NCI-H2107 treated with DMSO at 0.1 percent for 48 hours (cell line): ENCODE results near the gene PARP12.

Experiments
- DNase-seq: peaks from one replicate; lab custom pipeline; 2025; ENCODE audit not compliant: unreplicated experiment; lab: John Stamatoyannopoulos, UW

PARP12 gene

DNA sequence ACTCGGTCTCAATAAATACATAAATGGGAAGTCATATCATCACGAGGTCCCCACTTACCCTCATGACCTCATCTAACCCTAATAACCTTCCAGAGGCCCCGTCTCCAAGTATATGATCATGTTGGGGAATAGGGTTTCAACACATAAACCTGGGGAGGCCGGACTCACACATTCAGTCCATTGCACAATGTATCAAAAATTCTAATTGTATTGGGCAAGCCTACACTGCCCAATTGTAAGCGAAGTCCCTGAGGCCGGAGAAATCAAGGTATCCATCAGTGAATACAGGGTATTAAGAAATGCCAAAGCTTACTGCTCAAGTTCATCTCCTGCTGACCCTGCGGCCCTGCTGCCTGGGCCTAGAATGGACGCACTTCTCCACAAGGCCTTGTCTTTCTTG is 69.6 kb downstream of the PARP12 start:
- DNase-seq = no peak

DNA sequence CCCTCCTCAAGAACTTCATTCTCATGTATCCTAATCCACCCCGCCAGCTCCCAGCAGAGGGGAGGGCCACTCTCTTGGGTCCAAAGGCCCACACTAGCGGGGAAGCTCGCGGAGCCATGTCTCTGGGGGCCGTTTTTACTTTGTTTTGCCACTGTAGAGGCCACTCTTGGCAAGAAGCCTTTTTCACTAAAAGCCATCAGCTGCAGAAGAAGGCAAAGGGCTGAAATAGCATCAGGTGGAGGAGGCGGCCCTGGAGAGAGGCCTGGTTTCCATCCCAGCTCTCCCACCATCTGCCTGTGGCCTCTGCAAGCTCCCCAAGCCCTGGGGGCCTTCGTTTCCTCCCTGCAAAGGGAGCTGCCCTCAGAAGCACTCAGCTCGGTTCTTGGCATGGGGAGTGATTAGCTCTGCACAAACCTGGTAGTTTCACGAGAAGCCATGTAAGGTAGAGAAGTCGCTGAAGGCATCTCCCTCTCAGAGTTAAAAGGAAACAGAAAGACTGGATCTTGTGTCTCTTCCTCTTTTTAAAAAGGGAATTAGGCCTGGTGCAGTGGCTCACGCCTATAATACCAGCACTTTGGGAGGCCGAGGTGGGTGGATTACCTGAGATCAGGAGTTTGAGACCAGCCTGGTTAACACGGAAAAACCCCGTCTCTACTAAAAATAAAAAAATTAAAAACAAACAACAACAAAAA is 70.3 kb downstream of the PARP12 start:
- no peak for DNase-seq

DNA sequence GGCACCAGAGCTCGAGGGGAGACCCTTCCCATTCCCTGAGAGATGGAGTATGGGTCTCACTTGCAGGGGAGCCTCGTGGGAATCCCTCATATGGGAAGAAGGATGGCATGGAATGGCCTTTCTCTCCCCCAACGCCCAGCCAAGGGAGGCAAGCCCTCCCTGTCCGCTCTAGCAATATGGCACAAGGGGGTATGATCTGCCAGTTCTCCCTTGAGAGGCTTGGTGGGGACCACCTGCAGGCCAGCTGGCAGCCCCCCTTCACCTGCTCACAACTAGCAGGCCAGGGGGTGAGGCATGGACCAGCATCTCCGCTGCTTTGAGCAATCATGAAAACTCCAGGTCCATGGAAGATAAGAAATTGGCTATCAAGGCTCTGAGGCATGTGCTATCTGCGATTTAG is 70.8 kb downstream of the PARP12 start:
- DNase-seq = no peak

DNA sequence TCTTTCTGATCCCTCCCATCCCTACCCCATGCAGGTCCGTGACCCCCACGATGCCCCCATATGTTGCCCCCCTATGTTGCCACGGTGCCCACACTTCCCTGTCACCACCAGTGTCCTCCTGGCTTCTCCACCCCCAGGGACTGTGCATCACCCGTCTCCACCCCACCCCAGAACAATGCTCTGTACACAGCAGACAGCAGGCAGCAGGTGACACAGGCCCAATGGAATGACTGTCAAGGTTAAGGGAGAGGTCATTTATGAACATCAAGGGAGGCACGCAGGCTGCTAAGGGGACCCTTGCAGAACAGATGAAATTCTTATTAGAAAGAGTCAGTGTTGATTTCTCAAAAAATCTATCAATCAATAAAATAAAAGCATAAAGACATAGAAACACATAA is 71.5 kb downstream of the PARP12 start:
- no peak for DNase-seq

DNA sequence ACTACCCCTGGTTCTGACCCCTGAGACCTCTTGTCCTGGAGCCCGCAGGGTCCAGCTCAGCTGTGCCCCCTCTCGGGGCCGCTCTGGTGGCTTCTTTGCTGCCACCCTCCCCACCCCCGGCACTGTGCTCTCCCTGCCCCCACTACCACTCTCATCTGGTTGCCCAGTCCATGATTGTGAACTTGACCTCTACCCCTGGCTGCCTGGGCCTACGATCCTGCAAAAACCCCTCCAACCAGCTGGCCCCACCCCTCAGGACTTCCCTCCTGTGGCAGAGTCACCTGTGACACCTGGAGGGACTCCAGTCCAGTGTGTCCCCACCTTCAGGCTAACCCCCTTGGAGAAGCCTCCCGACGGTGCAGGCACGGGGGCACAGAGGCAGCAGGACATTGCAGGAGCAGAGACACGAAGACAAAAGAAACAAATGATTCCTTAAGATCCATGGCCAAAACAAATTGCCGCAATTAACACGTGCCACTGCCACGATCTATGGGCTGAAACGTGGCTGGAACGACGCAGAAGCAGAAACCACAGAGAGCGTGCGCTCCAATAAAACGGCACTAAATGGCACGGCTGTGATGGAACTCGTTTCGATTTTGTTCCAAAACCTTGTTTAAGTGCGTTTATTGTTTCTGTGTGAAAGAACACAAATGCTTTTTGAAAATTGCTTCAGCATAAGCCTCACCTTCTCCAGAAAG is 72.0 kb downstream of the PARP12 start:
- DNase-seq = no peak

DNA sequence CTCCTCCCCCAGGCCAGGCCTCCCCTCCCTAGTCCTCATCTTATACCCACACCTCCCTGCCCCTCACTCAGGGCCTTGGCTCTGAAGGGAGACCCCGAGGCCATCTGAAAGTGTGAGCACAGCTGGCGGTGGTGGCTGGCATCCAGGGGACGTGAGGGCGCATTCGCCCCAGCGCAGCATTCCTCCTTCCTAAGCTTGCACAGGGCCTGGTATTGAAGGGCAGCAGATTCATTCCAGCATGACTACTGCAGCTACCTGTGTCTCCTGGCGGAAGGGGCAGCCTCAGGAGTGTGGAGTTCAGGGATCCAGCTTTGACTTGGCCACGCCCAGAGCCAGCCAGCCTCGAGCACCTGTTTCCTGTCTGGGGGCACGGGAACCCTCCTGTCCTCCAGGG is 72.6 kb downstream of the PARP12 start:
- DNase-seq = no peak

DNA sequence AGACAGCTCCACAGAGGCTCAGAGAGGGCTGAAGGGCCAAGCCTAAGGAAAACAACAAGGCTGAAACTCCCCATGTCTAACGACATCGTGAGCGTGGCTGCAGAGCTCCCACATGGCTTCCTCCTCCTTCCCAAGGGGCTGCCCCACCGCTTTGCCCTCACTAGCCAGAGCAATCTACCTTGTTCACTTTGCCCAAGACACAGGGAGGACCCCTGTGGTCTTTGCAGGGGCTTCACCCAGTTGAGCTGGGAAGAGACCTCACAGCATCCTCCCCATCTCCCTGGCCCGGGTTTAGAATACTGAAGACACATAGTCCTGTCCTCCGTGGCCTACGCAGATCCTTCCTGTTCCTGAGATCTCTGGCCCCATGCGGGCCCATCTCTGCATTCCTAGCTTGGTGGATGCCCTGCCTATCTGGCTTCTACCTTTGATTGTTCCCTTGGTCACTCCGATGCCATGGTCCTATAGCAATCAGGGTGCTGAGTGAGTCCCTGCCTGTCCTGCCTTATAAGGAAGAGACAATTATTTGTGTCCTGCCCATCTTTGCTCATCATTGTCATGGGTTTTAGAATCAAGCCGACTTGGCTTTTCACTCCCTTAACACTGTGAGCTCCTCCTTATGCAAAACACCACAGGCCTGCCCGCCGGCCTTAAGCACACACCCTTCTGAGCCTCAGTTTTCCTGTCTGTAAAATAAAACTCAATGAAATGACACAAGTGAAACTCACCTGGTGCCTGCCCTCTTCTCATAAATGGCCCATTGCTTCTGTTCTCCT is 73.2 kb downstream of the PARP12 start:
- DNase-seq = no peak

DNA sequence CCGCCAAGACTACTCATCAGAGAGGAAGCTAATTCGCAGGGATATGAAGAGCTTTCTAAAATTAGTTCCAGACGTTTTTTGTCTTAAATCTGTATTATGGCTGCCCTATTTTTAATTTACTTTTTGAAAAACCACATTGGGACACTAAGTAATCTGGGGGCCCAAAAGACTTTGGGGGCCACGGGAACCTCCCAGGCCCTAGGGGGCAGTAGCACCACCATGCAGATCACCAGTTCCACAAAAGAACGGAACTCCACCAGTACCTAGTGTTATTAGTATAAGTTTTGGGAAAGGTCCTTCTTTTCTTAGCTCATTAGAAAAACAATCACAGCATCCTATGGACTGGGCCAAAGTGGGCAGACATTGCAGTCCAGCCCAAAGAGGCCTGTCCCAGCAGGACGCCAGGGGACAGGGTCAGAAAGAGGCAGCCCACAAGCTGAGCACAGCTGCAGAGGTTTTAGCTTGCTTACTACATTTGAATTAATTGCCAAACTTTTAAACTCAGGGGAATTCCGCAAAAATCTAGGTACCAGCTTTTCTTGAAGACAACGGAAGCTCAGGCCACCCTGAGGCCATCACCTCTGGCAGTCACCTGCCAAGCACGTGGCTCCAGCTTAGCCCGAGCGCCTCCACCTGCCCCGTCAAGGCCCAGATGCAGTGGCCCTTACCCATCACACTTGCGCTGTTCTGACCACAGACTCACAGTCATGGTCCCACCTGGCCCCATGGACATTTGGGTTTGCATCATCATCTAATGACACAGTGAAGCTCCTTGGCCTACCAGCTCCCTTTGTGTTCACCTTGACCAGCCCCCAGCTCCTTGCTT is 74.8 kb downstream of the PARP12 start:
- DNase-seq = no peak

DNA sequence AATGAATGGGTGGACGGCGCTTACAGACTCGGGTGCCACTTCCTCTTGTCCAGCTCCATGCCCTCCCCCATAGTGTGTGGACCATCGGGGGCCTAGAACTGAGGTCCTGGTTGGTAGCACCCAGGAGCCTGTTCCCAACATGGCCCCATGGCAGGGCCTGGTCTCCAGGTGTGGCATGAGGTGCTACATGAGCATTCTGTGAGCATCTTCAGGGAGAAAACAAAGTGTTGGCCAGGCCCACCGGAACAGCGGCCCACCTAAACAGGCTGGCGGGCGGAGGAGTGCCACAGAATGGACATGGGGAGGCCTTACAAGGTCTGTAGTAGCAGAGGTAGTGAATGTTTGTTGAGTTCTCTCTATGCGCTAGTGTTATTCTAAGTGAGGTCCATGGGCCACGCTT is 76.9 kb downstream of the PARP12 start:
- DNase-seq = no peak

DNA sequence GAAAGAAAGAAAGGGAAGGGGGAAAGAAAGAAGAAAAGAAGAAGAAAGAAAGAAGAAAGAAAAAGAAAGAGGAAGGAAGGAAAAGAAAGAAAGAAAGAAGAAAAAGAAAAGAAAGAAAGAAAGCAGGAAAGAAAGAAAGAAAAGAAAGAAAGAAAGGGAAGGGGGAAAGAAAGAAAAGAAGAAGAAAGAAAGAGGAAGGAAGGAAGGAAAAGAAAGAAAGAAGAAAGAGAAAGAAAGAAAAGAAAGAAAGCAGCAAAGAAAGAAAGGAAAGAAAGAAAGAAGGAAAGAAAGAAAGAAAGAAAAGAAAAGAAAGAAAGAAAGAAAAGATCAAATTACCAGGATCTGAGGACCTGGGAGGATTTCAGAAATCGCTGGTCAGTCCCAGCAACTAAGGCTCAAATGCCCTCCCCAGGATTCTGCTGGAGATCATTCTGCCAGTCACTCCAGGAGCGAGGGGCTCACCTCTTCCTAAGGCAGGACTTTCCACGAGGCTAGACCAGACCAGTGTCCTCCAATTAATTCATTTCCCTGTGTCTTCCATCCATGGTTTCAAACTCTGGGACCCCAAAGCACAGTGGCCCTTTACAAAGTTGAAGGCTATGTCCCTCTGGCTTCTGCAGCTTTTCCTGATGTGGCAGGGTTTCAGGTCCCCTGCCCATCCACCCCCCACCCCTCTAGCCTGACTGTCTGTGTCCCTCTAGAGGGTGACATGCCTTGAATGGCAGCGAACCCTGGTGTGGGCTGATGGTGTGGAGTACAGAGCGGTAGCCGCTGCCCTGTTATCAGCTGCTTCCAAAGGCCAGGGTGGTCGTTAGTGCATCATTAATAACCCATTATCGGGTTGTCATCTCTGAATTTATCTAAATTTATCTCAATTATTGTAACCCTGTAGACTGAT is 77.9 kb downstream of the PARP12 start:
- no peak for DNase-seq

DNA sequence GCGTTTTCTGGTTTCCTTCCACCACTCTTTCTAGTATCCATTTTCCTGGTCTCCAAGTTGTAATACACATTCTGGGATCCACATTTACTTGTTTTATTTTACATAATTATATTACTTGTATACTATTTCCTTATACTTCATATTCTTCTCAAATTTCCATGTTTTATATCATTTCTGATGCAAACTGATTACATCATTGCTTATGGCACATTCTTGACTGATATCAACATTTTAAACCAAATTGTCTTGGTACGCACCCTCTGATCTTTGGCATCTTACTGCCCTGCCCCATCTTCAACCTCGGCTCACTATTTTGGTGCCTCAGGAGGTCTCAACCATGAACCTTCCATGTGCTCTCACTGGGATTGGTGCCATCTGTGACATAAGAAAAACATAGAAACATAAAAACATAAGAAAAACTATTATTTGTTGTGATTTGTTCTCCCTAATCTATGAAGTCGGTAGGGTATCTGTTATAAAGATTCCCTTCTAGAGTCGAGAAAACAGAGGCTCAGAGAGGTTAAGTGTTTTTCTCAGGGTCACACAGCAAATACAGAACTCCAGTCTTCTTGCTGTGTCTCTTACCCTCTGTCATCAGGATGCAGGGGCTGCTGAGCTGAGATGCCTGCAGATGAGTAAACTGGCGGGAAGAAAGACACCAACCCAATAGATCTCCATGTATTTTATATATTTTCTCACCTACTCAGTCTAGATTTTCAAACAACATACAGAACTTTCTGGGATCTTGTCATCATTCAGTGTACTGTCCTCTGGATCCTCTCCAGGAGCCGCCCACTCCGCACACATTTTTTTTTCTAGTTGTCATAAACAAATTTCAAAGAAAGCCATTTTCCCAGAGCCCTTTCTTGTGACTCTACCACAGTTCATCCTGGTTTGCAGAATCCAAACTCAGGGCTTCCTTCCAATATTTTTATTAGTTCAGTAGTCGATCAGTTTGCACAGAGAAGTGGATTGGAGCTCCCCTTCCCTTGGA is 79.5 kb downstream of the PARP12 start:
- no peak for DNase-seq

DNA sequence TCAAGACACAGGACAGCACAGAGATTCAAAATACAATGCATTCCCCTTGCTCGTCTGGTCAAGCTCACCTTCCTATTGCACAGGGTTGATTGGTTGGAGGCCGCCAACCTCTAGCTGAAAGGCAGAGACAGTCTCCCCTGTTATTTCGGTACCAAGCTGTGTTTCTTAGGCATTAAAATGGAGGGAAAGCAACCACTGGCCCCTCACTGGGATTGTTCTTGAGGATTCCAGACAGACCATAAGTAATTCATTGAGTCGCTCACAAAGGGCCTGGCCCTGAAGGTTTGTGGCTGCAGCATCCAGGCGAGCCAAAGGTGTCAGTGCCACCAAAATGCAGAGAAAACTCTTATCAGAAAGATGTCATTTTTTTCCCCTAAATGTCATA is 81.2 kb downstream of the PARP12 start:
- no peak for DNase-seq

DNA sequence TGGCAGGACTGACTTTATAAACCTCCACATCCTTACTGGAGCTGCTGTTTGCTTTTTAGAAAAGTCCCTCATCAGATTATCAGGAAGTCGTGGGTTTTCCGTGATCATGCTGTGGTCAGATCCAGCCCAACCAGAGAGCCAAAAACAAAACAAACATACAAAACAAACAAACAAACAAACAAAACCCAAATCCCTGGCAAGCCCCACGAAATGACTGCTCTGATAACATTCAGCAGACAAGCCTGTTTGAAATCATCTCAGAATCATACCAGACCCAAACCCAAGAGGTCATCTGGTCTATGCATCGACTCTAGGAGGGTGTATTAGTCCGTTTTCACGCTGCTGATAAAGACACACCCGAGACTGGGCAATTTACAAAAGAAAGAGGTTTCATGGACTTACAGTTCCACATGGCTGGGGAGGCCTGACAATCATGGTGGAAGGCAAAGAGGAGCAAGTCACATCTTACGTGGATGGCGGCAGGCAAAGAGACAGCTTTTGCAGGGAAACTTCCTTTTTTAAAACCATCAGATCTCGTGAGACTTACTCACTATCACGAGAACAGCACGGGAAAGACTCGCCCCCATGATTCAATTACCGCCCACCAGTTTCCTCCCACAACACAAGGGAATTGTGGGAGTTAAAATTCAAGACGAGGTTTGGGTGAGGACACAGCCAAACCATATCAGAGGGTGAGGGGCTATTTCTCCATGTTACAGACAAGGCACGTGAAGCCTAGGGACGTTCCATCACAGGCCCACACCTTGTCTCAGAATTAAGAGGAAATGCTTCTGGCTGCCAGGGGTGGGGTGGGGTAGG is 85.7 kb downstream of the PARP12 start:
- DNase-seq = no peak

DNA sequence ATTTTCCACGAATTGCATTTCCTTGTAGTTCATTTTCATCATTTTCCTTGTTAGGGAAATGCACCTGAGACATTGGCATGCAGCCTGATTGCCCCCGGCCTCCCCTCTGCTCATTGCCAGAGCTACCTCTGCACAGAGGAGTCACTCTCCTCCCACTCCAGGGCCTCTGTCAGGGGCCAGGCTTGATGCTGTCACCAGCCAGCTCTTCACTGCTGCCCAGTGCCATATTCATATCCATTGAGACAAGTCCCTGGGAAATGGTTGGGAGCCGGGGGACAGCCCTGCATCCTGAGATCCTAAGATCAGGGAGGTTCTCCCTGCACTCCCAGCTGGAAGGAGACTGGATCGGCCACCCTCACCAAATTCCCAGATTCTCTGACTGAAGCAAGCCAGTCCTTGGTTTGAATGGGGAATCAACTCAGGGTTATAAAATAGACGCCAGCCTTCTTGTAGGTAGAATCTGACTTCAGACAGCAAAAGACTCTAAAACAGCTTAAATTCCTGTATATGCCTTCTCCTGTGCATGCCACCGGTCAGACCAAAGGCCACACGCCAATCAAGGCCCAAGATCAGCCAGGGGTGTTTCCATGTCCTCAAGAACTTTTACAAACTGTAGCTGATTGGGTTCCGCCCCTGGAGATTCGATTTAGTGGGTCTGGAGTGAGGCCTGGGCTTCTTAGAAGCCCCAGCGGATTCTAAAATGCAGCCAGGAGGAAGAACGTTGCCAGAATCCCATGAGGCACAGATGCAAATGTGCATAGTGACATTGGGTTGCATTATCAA is 86.5 kb downstream of the PARP12 start:
- no peak for DNase-seq

DNA sequence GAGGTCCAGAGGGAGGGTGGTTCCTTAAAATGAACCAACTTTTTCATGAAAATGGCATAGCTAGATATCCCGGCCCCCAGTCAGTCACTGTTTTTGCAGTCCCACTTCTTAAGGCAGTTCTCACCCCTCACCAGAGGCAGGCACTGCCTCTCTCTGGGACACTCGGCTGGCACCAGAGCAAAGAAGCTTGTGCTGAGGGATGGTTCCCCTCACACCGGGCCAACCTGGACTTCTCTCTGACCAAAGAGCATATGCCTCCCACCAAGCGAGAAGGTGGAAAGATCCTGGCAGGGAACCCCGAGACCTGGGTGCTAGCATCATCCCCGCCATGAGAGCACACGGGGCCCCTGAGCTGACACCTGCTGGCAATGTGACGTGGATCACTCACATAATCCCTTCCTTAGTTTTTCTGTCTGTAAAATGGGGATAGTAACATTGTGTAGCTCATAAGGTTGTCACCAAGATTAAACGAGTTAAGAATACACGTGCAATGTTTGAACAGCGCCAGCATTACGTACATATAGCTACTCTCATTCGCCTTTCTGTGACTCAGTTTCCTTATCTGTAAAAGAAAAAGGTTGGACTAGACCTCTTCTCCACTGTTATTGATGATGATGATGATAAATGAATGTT is 88.5 kb downstream of the PARP12 start:
- no peak for DNase-seq
